Measurements from ENCODE around the gene ACVR1C.

ACVR1C gene

GRCh38 chr2:157501026-157501425, 127.6 kb downstream of the ACVR1C start:
- Histone ChIP-seq H3F3A (ENCODE audit: insufficient read depth, low read length) (no peaks in the 10 kb centered on the region), H3K27me3 (replicated peaks; ENCODE audit: insufficient read depth, low read length) (no peaks in the 10 kb centered on the region), H3K4me1 (ENCODE audit: low read length) (no peaks in the 10 kb centered on the region), H4K20me1 (ENCODE audit: insufficient read depth, low read length) (no peaks in the 10 kb centered on the region), H3K9ac (ENCODE audit: low read length) (no peak overlapping the region), H3K9me3 (replicated peaks; ENCODE audit: insufficient read depth, low read length) (no peaks in the 10 kb centered on the region), H3K79me2 (ENCODE audit: low read length) (no peaks in the 10 kb centered on the region), H3K4me2 (ENCODE audit: low read depth, low read length) (no peak overlapping the region), H3K27ac (ENCODE audit: low read length) (no peak overlapping the region), H3K9me2 (replicated peaks; ENCODE audit: insufficient read depth, low read length) (no peaks in the 10 kb centered on the region), H2AFZ (ENCODE audit: low read length) (0 out of 2 replicates have a peak overlapping the region, but pooled peaks have one; percentile 2), H3K36me3 (replicated peaks; ENCODE audit: insufficient read depth, low read length) (no peaks in the 10 kb centered on the region), H3K4me3 (ENCODE audit: low read length) (no peak overlapping the region)
- no peak for DNase-seq
- TF ChIP-seq, protein P1, sequence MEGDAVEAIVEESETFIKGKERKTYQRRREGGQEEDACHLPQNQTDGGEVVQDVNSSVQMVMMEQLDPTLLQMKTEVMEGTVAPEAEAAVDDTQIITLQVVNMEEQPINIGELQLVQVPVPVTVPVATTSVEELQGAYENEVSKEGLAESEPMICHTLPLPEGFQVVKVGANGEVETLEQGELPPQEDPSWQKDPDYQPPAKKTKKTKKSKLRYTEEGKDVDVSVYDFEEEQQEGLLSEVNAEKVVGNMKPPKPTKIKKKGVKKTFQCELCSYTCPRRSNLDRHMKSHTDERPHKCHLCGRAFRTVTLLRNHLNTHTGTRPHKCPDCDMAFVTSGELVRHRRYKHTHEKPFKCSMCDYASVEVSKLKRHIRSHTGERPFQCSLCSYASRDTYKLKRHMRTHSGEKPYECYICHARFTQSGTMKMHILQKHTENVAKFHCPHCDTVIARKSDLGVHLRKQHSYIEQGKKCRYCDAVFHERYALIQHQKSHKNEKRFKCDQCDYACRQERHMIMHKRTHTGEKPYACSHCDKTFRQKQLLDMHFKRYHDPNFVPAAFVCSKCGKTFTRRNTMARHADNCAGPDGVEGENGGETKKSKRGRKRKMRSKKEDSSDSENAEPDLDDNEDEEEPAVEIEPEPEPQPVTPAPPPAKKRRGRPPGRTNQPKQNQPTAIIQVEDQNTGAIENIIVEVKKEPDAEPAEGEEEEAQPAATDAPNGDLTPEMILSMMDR (IDR thresholded peaks at IDR 0.05; ENCODE audit: low read length): no peak
- TF ChIP-seq EZH2 (optimal IDR thresholded peaks at IDR 0.05; ENCODE audit: low read depth, low read length) (no peak), EZH2phosphoT487 (IDR thresholded peaks at IDR 0.05; ENCODE audit: low read length) (no peak)

DNA sequence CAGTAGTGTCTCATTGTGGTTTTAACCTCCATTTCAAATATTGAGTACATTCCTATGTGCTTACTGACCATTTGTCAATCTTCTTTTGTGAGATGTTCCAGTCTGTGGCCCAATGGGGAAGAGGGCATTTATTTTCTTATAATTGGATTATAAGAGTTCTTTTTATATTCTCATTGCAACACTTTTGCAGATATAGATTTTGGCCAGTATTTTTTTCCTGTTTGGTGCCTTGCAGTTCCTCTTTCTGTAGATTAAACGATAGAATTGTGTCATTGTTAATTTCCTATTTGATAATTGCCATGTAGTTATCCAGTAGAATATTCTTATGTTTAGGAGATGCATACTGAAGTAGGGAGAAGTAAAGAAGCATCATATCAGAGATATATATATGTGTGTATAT, 128.3 kb downstream of the ACVR1C start:
- no peak for DNase-seq
- H2AFZ ChIP-seq (ENCODE audit: low read length): no peak overlapping the region
- no peak for TF ChIP-seq EZH2phosphoT487 (IDR thresholded peaks at IDR 0.05; ENCODE audit: low read length)
- TF ChIP-seq, protein P1 (IDR thresholded peaks at IDR 0.05; ENCODE audit: low read length): no peak
- TF ChIP-seq EZH2 (optimal IDR thresholded peaks at IDR 0.05; ENCODE audit: low read depth, low read length): no peak
- H3K27me3 ChIP-seq (replicated peaks; ENCODE audit: insufficient read depth, low read length): no peaks in the 10 kb centered on the region
- no peak overlapping the region for H3K27ac ChIP-seq (ENCODE audit: low read length)
- H3K4me3 ChIP-seq (ENCODE audit: low read length): no peak overlapping the region
- H3F3A ChIP-seq (ENCODE audit: insufficient read depth, low read length): no peaks in the 10 kb centered on the region
- no peak overlapping the region for H3K9ac ChIP-seq (ENCODE audit: low read length)
- H3K79me2 ChIP-seq (ENCODE audit: low read length): no peaks in the 10 kb centered on the region
- no peaks in the 10 kb centered on the region for H3K36me3 ChIP-seq (replicated peaks; ENCODE audit: insufficient read depth, low read length)
- no peaks in the 10 kb centered on the region for H3K9me2 ChIP-seq (replicated peaks; ENCODE audit: insufficient read depth, low read length)
- no peak overlapping the region for H3K4me2 ChIP-seq (ENCODE audit: low read depth, low read length)
- no peaks in the 10 kb centered on the region for H3K9me3 ChIP-seq (replicated peaks; ENCODE audit: insufficient read depth, low read length)
- H3K4me1 ChIP-seq (ENCODE audit: low read length): no peaks in the 10 kb centered on the region
- H4K20me1 ChIP-seq (ENCODE audit: insufficient read depth, low read length): no peaks in the 10 kb centered on the region

DNA sequence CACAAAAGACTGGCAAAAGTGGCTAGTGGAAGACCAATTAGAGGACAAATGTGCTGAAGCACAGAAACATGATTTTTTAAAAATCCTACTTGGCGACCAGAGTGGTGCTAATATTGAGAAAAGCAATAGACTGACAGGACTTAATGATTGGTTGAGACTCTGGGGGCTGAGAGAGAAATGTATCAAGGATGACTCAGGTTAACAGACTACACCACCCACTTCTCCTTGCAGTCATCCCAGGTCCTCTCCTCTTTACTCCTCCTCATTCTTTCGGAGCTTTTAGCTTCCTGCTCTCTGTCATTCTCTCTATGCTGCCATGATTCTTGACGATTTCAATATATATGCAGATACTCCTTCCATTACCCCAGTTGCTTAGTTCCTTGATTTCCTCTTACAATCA, 130.2 kb downstream of the ACVR1C start:
- Histone ChIP-seq H3K27ac (ENCODE audit: low read length) (no peak overlapping the region), H3K9me2 (replicated peaks; ENCODE audit: insufficient read depth, low read length) (no peaks in the 10 kb centered on the region), H3K27me3 (replicated peaks; ENCODE audit: insufficient read depth, low read length) (no peaks in the 10 kb centered on the region), H3K4me3 (ENCODE audit: low read length) (no peak overlapping the region), H3K4me2 (ENCODE audit: low read depth, low read length) (no peak overlapping the region), H3F3A (ENCODE audit: insufficient read depth, low read length) (no peaks in the 10 kb centered on the region), H2AFZ (ENCODE audit: low read length) (no peak overlapping the region), H3K9ac (ENCODE audit: low read length) (no peak overlapping the region), H3K4me1 (ENCODE audit: low read length) (no peaks in the 10 kb centered on the region), H3K36me3 (replicated peaks; ENCODE audit: insufficient read depth, low read length) (no peaks in the 10 kb centered on the region), H3K79me2 (ENCODE audit: low read length) (no peaks in the 10 kb centered on the region), H3K9me3 (replicated peaks; ENCODE audit: insufficient read depth, low read length) (no peaks in the 10 kb centered on the region), H4K20me1 (ENCODE audit: insufficient read depth, low read length) (no peaks in the 10 kb centered on the region)
- TF ChIP-seq EZH2phosphoT487 (IDR thresholded peaks at IDR 0.05; ENCODE audit: low read length) (no peak), EZH2 (optimal IDR thresholded peaks at IDR 0.05; ENCODE audit: low read depth, low read length) (no peak)
- TF ChIP-seq, protein P1 (IDR thresholded peaks at IDR 0.05; ENCODE audit: low read length): no peak
- no peak for DNase-seq
